ENCODE measurements around the gene IFNGR2. TPM values are rescaled to one million over a fixed set of nuclear protein-coding genes. Genes with fewer than 3 reads are reported as not detected.

The IFNGR2 gene
- total and polyA plus RNA-seq, 2 donors (not counting 1 experiment from before 2014, with no cell fraction given): 96.0 to 108 TPM

- Mint-ChIP-seq H3K27ac (peak overlapping the region; percentile 72), H3K9me3 (ENCODE audit: insufficient read depth) (no peaks in the 10 kb centered on the region), H3K27me3 (no peaks in the 10 kb centered on the region), H3K4me1 (peaks cover 56% of the 10 kb centered on the region), H3K4me3 (no peak overlapping the region)
- Histone ChIP-seq H3K4me3 (ENCODE audit: control extremely low read depth in 1 of 5, extremely low read depth in 1 of 5, insufficient read depth in 1 of 5, low read depth in 2 of 5, low read length in 4 of 5) (no peak overlapping the region), H3K79me2 (ENCODE audit: control insufficient read depth, insufficient read depth, low read length) (peaks cover 4% of the 10 kb centered on the region), H3K9me3 (ENCODE audit: control extremely low read depth in 1 of 3, control insufficient read depth in 2 of 3, insufficient read depth in 1 of 3, low read length in 2 of 3) (peaks cover 0 to 3% (median 0%) of the 10 kb centered on the region in 3 donors), H4K20me1 (ENCODE audit: control insufficient read depth, insufficient read depth, low read length, poor library complexity, severe bottlenecking) (no peaks in the 10 kb centered on the region), H3K27me3 (replicated peaks in 1 of 4; ENCODE audit: control extremely low read depth in 1 of 4, control insufficient read depth in 3 of 4, insufficient read depth in 4 of 4, low read length in 3 of 4) (no peaks in the 10 kb centered on the region), H3K9ac (ENCODE audit: low read length) (no peak overlapping the region), H3K4me2 (replicated peaks; ENCODE audit: low read depth, low read length, poor library complexity, severe bottlenecking) (no peak overlapping the region), H2AFZ (ENCODE audit: insufficient read depth, low read depth, low read length, poor library complexity, severe bottlenecking) (no peak overlapping the region), H3K36me3 (replicated peaks in 1 of 2; ENCODE audit: control extremely low read depth in 1 of 2, control insufficient read depth in 1 of 2, extremely low read depth in 1 of 2, insufficient read depth in 2 of 2, low read length in 1 of 2) (no peaks in the 10 kb centered on the region), H3K4me1 (ENCODE audit: control insufficient read depth in 2 of 2, insufficient read depth in 2 of 2, low read length in 2 of 2) (peaks cover 32 to 56% of the 10 kb centered on the region in 2 donors), H3K27ac (ENCODE audit: low read length in 2 of 2) (no peak overlapping the region)
- DNase-seq (no peak), ATAC-seq (ENCODE audit: low read depth) (no peak)
- WGBS (ENCODE audit: insufficient coverage): 94% methylated on average over 4 of the region's 6 CpGs
- intact Hi-C loops (cut with micrococcal nuclease): no loop called here
- ChIA-PET CTCF (interaction anchor here (1.2 to 7.2 kb wide), 5 partner anchors 9 to 190 kb away, joined by 3 to 59 read pairs (median 10); no protein-coding TSS in a partner anchor), POLR2A (interaction anchor here (0.5 to 3.0 kb wide), 5 partner anchors 14 to 62 kb away, joined by 3 to 8 read pairs (median 4); partner anchors contain the start of gene IFNAR1)
- TF ChIP-seq CTCF (IDR thresholded peaks at IDR 0.05) (no peak), EZH2 (IDR thresholded peaks at IDR 0.05; ENCODE audit: borderline replicate concordance, insufficient read depth, low read depth, low read length, poor library complexity, severe bottlenecking) (no peak)
These were observed 15.9 kb upstream of the IFNGR2 start for GRCh38 chr21:33387294-33387693.

GRCh38 chr21:33388188-33388587, 15.0 kb upstream of the IFNGR2 start:
- WGBS (ENCODE audit: insufficient coverage): no CpG with 5 or more reads among the region's 4 CpGs
- peaks cover 51% of the 10 kb centered on the region for H3K4me1 Mint-ChIP-seq
- Histone ChIP-seq H3K27ac (ENCODE audit: low read length in 2 of 2) (peak overlapping the region in 1 of 2 donors; percentile 29), H3K4me3 (ENCODE audit: control extremely low read depth in 1 of 5, extremely low read depth in 1 of 5, insufficient read depth in 1 of 5, low read depth in 2 of 5, low read length in 4 of 5) (peak overlapping the region in 1 of 5 experiments; percentile 15), H2AFZ (ENCODE audit: insufficient read depth, low read depth, low read length, poor library complexity, severe bottlenecking) (no peak overlapping the region), H4K20me1 (ENCODE audit: control insufficient read depth, insufficient read depth, low read length, poor library complexity, severe bottlenecking) (no peaks in the 10 kb centered on the region), H3K27me3 (replicated peaks in 1 of 4; ENCODE audit: control extremely low read depth in 1 of 4, control insufficient read depth in 3 of 4, insufficient read depth in 4 of 4, low read length in 3 of 4) (no peaks in the 10 kb centered on the region), H3K4me1 (ENCODE audit: control insufficient read depth in 2 of 2, insufficient read depth in 2 of 2, low read length in 2 of 2) (peaks cover 26 to 51% of the 10 kb centered on the region in 2 donors), H3K4me2 (replicated peaks; ENCODE audit: low read depth, low read length, poor library complexity, severe bottlenecking) (peak overlapping the region; percentile 32), H3K9ac (ENCODE audit: low read length) (no peak overlapping the region), H3K79me2 (ENCODE audit: control insufficient read depth, insufficient read depth, low read length) (peaks cover 4% of the 10 kb centered on the region), H3K36me3 (replicated peaks in 1 of 2; ENCODE audit: control extremely low read depth in 1 of 2, control insufficient read depth in 1 of 2, extremely low read depth in 1 of 2, insufficient read depth in 2 of 2, low read length in 1 of 2) (no peaks in the 10 kb centered on the region), H3K9me3 (ENCODE audit: control extremely low read depth in 1 of 3, control insufficient read depth in 2 of 3, insufficient read depth in 1 of 3, low read length in 2 of 3) (peaks cover 0 to 3% (median 0%) of the 10 kb centered on the region in 3 donors)
- H3K27ac Mint-ChIP-seq: peak overlapping the region; percentile 84
- CTCF ChIA-PET: interaction anchor here (1.2 to 7.2 kb wide), 5 partner anchors 8 to 57 kb away, joined by 3 to 59 read pairs (median 4); no protein-coding TSS in a partner anchor
- DNase-seq (peak; percentile 63), ATAC-seq (ENCODE audit: low read depth) (no peak)
- H3K4me3 Mint-ChIP-seq: peak overlapping the region; percentile 40
- TF ChIP-seq EZH2 (IDR thresholded peaks at IDR 0.05; ENCODE audit: borderline replicate concordance, insufficient read depth, low read depth, low read length, poor library complexity, severe bottlenecking) (no peak), CTCF (IDR thresholded peaks at IDR 0.05) (no peak)
- intact Hi-C loops (cut with micrococcal nuclease): no loop called here
- H3K27me3 Mint-ChIP-seq: no peaks in the 10 kb centered on the region
- H3K9me3 Mint-ChIP-seq (ENCODE audit: insufficient read depth): no peaks in the 10 kb centered on the region
- POLR2A ChIA-PET: interaction anchor here (0.5 to 1.3 kb wide), 4 partner anchors 12 to 63 kb away, joined by 3 to 4 read pairs (median 4); partner anchors contain the start of gene IFNAR1

Measured in B cell (primary cell).